Measurements from ENCODE around the gene FARP2.

DNA sequence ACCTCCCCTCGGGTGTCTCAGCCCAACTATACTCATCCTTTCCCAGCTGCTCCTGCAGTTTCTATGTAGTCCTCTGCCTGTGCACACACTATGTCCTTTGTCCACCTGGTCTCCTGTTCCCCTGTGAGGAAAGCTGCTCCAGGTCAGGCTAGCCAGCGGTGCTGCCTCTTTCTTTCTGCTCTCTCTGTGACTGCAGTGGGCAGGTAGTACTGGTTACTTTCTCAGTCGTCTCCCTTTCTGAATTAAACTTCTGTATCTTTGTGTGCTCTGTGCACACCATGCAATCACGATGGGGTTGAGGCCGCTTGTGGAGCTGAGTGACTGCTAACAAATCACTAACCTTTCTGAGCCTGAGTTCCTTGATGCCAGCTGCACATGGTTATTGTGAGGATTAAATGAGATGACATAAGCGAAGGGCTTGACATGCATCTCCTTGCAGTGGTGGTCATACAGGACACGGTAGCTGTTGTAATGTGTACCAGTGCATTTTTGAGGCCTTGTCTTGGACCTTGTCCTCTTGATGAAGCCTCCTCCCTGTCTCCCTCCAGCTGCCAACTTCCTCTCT is 3.5 kb downstream of the FARP2 start:
- no peak for TF ChIP-seq POLR2A (IDR thresholded peaks at IDR 0.05; ENCODE audit: extremely low read depth, insufficient read length)
- TF ChIP-seq, protein P1, sequence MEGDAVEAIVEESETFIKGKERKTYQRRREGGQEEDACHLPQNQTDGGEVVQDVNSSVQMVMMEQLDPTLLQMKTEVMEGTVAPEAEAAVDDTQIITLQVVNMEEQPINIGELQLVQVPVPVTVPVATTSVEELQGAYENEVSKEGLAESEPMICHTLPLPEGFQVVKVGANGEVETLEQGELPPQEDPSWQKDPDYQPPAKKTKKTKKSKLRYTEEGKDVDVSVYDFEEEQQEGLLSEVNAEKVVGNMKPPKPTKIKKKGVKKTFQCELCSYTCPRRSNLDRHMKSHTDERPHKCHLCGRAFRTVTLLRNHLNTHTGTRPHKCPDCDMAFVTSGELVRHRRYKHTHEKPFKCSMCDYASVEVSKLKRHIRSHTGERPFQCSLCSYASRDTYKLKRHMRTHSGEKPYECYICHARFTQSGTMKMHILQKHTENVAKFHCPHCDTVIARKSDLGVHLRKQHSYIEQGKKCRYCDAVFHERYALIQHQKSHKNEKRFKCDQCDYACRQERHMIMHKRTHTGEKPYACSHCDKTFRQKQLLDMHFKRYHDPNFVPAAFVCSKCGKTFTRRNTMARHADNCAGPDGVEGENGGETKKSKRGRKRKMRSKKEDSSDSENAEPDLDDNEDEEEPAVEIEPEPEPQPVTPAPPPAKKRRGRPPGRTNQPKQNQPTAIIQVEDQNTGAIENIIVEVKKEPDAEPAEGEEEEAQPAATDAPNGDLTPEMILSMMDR (IDR thresholded peaks at IDR 0.05; ENCODE audit: low read depth, low read length), result no peak
